Panc1 (cell line): ENCODE measurements around the gene C1orf74.

Experiments
- POLR2AphosphoS5 ChIP-seq: IDR thresholded peaks from 2 replicates; pipeline ENCODE4 v1.6.1; 2012; ENCODE audit warnings: mild to moderate bottlenecking, low read depth, low read length, moderate library complexity
- SIN3A ChIP-seq: IDR thresholded peaks from 2 replicates; pipeline ENCODE4 v1.6.1; 2012; ENCODE audit warnings: low read depth, mild to moderate bottlenecking, low read length, moderate library complexity, borderline replicate concordance; ENCODE audit not compliant: insufficient read depth
- TCF7L2 ChIP-seq: IDR thresholded peaks from 2 replicates; pipeline ENCODE4 v1.6.1; 2011; ENCODE audit warnings: mild to moderate bottlenecking, low read depth, low read length, inconsistent platforms
- TF ChIP-seq, protein P1 (sequence below): fragments of 450-650 bp; IDR thresholded peaks from 2 replicates; pipeline ENCODE4 v1.5.1; 2017; ENCODE audit warnings: mild to moderate bottlenecking

DNA sequence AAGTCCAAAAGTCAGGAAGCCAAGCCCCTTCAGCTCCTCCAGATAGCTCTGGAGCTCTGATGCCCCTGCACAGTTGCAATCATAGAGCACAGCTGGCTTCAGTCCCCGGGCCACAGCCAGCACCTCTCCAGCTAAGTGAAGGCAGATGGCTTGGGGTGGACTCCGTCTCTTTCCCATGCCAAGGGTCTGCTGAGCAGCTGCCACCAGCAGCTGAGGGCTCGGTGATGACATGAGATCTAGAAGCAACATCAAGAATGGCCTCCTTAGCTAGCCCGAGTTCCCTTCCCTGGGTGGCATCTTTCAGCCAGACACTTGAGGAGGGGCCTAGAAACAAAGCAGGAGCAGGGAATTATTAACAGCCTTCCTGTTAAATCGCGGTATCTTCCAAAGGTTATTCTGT is 973 bp downstream of the C1orf74 start:
- TF ChIP-seq, protein P1, sequence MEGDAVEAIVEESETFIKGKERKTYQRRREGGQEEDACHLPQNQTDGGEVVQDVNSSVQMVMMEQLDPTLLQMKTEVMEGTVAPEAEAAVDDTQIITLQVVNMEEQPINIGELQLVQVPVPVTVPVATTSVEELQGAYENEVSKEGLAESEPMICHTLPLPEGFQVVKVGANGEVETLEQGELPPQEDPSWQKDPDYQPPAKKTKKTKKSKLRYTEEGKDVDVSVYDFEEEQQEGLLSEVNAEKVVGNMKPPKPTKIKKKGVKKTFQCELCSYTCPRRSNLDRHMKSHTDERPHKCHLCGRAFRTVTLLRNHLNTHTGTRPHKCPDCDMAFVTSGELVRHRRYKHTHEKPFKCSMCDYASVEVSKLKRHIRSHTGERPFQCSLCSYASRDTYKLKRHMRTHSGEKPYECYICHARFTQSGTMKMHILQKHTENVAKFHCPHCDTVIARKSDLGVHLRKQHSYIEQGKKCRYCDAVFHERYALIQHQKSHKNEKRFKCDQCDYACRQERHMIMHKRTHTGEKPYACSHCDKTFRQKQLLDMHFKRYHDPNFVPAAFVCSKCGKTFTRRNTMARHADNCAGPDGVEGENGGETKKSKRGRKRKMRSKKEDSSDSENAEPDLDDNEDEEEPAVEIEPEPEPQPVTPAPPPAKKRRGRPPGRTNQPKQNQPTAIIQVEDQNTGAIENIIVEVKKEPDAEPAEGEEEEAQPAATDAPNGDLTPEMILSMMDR = no peak
- TF ChIP-seq POLR2AphosphoS5 = no peak
- no peak for TF ChIP-seq SIN3A
- TF ChIP-seq TCF7L2 = no peak
